HL-60/S4 (cell line): ENCODE data around the gene TEX11.
"Not testable (repeated sequence)": the region's sequence is repeated elsewhere in the genome, so short reads cannot be mapped to it uniquely, and the experiment has no call there.

Source experiments
- in situ Hi-C: fragments of 300-500 bp; cut with MboI; formaldehyde crosslinking; loops from 2 replicates; pipeline ENCODE4 v1.14.3; 2022; ENCODE audit warnings: low sequenced_read_pairs

The TEX11 gene

DNA sequence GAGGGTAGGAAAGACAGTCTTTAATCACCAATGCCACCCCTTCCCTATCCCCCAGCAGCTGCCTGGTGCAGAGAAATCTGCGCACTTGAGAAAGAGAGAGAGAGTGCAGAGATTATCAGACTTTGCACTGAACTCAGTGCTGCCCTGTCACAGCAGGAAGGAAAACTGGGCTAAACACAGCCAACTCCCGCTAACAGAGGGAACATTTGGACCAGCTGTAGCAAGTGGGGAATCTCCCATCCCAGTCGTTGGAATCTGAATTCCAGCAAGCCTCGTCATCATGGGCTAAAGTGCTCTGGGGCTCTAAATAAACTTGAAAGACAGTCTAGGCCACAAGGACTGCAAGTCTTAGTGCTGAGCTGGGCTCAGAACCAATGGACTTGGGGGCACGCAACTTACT is 295.2 kb downstream of the TEX11 start:
- in situ Hi-C loops: no loop called here

DNA sequence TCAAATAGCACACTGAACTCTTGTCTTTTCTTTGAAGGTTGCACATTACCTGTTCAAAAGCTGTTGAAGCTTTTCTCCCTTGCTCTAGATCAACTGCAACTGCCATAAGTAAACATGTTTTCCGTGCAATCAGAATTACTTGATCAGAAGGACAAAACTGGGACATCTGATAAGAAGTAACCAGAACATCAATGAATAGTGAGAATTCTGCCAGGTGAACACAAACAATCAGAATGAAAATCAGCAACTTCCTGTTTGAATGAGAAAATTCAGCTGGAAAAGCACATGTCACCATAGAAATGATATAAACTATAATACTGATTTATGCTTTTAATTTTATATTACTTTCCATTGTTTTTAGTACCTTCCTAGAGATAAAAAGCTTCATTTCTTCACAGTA is 303.2 kb downstream of the TEX11 start:
- in situ Hi-C loops: no loop called here

DNA sequence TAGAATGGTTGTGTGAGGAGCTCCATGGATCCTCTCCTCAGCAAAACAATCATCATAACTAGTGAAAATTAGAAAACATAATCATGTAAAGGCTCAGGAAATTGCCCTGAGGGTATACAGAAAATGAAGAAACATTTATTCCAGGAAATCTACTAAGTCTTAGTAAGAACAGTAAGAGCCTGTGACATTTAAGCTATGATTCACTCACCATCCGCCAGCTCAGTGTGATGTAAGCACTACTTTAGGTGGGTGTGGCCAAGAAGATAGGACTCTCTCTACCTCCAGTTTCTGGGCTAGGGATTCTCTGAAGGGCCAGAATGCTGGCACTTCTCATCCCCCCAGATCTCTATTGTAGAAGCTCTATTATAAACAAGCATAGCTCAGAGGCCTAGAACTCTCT is 316.4 kb downstream of the TEX11 start:
- in situ Hi-C loops: no loop called here

DNA sequence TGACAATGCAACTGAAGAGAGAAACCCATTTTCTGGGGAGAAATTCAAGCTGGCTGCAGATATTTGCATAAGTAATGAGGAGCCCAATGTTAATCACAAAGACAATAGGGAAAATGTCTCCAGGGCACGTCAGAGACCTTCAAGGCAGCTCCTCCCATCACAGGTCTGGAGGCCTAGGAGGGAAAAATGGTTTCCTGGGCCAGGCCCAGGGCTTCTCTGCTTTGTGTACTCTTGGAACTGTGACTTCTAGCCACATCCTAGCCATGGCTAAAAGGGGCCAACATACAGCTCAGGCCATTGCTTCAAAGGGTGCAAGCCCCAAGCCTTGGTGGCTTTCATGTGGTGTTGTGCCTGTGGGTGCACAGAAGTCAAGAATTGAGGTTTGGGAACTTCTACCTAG is 321.4 kb downstream of the TEX11 start:
- in situ Hi-C loops: not testable (repeated sequence)

DNA sequence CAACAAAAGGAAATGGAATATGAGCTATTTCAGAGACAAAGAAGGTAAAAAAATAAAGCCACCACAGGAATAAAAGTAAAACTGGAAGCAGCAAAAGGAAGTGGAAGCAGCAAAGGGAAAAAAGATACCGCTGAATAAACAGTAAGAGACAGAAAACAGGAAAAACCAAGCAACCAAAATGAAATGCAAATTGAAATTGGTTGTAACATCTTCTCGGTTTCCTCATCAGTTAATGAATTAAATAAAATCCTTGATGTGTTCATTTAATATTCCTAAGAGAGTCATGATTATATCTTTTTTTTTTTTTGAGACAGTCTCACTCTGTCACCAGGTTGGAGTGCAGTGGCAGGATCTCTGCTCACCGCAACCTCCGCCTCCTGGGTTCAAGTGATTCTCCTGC is 331.1 kb downstream of the TEX11 start:
- in situ Hi-C loops: no loop called here

DNA sequence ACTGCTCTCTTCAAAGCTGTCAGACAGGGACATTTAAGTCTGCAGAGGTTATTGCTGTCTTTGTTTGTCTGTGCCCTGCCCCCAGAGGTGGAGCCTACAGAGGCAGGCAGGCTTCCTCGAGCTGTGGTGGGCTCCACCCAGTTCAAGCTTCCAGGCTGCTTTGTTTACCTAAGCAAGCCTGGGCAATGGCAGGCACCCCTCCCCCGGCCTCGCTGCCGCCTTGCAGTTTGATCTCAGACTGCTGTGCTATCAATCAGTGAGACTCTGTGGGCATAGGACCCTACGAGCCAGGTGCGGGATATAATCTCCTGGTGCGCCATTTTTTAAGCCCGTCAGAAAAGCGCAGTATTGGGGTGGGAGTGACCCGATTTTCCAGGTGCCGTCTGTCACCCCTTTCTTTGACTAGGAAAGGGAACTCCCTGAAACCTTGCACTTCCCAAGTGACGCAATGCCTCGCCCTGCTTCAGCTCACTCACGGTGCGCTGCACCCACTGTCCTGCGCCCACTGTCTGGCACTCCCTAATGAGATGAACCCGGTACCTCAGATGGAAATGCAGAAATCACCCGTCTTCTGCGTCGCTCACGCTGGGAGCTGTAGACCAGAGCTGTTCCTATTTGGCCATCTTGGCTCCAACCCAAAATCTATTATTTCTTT is 338.5 kb downstream of the TEX11 start:
- in situ Hi-C loops: not testable (repeated sequence)

DNA sequence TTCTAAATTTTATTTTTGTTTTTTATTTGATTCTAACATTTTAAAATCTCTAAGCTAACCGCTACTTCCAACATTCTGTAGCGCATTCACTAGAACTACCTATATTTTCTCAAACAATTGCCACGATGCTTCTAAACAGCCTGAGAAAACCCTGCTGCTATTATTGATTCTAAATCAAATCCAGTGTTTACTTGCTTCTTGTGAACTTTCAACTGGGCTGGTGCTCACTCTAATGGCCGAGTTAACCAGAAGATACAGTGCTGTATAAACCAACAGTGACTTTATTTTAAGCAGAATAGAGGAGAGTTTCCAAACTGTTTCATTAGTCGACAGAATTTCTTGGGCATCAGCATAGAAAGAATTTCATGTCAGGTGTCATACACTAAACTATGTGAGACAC is 353.6 kb downstream of the TEX11 start:
- in situ Hi-C loops: no loop called here

DNA sequence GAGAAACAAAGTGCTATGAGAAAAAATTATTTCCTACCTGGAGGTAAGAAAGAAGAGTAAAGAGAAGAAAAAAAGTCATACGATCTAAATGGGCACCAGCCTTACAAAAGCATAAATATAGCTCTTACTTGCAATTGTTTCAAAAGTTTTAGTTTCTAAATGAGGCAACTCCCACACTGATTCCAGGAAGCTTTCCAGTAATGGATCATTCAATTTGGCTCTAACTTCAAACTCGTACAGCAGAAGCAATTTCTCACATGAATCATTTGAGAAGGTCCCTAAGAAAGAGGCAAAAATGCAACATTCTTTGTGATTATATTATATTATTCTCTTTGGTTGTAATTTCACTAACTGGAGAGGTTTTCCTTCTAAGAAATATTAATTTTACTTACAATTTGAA is 354.0 kb downstream of the TEX11 start:
- in situ Hi-C loops: no loop called here

DNA sequence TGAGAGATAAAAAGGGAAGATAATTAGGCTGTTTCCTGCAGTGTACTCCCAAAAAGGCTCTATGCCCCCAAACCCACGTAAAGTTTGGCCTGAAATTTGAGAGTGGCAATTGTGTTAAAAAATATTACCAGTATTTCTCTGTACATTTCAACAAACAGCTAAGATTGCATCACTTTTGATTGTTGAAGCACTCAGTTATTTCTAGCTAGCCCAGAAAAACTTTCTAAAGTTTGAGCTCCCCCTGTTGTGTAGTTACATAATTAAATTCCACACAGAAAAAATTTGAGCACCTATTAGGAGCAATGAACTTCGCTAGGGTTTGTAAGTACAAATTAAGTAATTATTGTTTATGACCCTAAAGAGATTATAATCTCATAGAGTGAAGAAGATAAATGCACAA is 354.4 kb downstream of the TEX11 start:
- in situ Hi-C loops: no loop called here

DNA sequence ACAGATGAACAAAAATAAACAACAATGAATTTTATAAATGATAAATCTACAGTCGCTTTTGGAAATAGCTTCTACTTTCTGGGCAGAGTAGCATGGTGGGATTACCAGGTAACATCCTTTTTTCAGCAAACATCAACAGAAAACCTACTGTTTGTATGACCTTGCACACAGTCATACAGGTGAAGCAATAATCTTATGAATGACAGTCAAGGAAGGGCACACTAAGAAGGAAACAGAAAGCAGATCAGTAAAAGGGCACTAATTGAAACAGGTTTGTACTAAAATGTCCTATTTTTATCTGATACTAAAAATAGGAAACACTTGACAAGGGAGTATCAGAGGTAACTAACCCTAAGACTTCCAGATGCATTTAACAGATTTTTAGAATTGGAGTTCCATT is 355.0 kb downstream of the TEX11 start:
- in situ Hi-C loops: no loop called here

DNA sequence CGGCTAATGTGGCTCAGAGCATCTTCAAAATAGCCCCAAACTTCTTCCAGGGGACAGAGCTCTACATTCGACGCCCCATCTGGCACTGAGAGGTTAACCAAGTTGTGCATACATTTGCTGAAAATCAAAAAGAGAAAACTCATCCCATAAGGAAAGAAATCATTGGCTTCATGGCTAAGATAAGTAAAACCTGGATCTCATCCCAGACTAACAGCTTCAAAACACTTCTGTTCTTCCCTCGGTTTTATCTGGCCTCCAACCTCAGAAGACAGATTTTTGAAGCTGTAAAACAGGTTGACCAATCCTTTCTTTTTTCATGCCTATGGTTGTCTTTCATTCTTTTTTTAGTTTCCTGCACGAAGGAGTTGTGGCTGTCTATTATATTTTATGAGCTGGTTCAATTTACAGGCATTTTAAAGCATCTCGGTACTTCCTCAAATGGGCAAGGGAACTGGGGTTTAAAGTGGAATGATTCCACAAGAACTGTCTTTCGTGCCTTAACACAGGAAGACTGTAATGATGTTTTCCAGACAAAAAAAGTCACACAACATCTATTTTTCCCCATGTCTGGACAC is 356.3 kb downstream of the TEX11 start:
- in situ Hi-C loops: no loop called here

DNA sequence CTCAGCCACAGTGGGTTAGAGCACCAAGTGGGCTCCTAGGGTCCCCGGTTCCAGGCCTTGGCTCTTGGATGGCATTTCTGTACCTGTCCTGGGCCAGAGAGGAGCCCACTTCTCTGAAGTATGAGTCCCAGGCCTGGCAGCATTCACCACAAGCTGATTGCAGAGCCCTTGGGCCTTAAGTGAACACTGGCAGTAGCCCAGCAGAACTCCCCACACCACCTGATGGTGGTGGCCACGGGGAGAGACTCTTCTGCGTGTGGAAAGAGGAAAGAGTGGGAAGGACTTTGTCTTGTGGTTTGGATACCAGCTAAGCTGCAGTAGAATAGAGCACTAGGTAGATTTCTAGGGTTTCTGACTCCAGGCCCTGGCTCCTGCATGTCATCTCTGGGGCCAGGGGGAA is 359.1 kb downstream of the TEX11 start:
- in situ Hi-C loops: no loop called here

DNA sequence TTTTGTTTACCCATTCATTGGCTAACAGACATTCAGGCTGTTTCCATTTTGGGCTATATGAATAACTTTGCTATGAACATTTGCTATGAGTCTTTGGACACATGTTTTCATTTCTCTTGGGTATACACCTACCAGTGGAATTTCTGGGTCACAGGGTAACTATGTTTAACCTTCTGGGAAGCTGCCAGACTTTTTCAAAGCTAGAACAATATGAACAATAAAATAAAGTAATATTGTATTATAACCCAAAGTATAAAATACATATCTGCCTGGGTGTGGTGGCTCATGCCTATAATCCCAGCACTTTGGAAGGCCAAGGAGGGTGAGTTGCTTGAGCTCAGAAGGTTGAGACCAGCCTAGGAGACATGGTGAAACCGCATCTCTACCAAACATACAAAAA is 373.3 kb downstream of the TEX11 start:
- in situ Hi-C loops: no loop called here

DNA sequence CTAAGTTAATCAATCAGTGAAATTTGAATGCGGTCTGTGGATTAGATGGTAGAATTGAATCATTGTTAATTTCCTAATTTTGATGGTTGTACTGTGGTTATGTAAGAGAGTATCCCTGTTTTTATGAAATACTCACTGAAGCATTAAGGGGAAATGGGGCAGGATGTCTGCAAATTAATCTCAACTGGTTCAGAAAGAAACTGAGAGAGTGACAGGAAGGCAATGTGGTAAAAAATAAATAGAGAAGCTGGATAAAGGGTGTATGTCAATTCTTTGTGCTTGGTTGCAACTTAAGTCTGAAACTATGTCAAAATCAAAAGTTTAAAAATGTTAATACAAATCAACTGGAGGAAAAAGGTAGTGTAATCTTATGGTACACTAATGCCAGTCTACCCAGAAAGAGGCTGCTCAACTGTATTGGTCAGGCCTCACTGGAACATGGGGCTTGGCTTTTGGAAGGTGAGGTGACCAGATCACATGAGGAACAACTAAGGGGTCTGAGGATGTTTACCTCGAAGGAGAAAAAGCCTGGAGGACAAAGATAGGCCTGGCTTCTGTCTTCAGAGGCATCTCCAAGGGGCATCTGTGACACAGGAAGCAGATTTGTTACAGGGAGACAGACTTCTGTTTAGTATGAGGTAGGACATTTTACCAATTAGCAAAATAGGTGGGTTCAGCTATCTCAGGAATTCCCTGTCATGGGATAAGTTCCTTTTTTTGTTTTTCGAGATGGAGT is 380.7 kb downstream of the TEX11 start:
- in situ Hi-C loops: no loop called here

DNA sequence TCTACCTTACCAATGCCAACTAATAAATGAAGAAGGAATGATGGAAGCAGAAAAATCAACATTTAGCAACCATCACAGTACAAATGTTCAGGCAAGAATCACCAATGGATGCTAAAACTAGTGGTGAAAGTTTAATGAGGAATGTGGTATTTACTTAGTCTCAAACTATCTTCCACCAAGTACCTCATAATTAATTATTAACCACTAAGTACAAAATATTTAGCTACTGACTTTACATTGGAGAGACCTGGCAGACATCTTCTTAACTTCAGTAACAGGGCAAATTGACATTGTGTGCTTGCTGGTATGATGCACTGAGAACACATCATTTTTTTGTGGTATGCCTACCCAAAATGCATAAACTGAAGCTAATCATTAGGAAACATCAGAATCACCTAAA is 381.5 kb downstream of the TEX11 start:
- in situ Hi-C loops: no loop called here

DNA sequence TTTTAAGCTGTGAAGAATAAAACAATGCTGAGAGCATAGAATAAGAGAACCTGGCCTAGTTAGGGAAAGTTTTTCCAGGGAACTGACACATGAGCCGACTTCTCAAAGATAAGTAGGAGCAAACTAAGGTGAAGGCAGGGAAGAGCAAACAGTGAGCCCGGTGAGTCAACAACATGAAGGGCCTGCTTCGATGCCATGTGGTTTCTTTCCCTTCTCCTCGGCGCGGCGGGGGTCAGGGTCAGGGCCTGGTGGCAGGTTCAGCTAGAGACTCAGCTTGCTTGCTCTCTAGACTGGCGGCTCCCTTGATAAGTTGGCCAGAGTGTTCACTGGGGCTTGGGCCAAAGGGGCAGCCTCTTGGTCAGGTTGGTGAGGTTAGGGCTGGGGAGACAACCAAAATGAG is 382.8 kb downstream of the TEX11 start:
- in situ Hi-C loops: no loop called here

DNA sequence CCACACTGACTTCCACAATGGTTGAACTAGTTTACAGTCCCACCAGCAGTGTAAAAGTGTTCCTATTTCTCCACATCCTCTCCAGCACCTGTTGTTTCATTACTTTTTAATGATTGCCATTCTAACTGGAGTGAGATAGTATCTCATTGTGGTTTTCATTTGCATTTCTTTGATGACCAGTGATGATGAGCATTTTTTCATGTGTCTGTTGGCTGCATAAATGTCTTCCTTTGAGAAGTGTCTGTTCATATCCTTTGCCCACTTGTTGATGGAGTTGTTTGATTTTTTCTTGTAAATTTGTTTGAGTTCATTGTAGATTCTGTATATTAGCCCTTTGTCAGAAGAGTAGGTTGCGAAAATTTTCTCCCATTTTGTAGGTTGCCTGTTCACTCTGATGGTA is 392.8 kb downstream of the TEX11 start:
- in situ Hi-C loops: not testable (repeated sequence)

DNA sequence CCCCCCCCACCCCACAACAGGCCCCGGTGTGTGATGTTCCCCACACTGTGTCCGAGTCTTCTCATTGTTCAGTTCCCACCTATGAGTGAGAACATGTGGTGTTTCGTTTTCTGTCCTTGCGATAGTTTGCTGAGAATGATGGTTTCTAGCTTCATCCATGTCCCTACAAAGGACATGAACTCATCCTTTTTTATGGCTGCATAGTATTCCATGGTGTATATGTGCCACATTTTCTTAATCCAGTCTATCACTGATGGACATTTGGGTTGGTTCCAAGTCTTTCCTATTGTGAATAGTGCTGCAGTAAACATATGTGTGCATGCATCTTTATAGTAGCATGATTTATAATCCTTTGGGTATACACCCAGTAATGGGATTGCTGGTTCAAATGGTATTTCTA is 393.2 kb downstream of the TEX11 start:
- in situ Hi-C loops: not testable (repeated sequence)

DNA sequence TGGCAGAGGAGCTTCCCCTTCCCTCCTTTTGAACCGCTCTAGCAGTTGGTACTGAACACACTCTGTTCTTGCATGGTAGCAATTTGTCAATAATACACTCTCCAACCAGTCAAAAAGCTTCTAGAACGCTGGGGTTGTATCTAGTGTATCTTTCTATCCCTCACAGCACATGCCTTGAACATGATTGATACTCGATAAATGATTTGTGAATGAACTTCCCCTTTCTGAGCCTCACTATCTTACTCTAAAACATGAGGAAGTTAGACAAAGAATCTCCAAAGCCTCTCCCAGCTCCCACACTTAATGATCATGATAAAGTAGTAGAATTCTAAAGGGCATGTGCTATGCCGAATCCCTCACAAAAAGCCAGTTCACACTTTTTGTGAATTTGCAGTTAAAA is 399.4 kb downstream of the TEX11 start:
- in situ Hi-C loops: no loop called here

DNA sequence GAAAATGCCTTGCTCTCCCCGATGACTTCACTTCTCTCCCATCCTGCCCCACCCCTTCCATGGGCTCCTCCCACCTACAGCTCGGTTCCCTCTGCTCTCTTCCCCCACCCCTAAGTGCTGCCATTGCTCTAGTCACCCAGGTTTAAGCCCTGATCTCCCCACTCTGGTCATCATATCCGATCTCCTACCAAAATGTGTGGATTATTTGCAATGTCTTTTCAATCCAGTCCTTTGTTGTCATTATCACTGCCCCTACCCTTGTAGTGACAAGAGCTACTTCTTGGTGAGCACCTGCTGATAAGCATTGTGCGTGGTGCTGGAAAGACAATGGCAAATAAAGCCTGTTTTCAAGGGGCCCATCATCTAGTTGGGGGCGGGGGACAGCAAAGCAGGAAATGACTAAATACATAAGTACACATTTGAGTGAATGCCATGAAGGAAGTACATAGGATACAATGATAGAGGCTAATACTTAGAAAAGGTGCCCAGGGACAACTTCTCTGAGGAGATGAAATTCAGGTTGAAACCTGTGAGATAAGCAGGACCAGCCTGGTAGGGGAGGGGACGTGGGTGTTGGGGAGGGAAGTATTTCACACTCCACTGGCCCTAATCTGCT is 400.1 kb downstream of the TEX11 start:
- in situ Hi-C loops: no loop called here

DNA sequence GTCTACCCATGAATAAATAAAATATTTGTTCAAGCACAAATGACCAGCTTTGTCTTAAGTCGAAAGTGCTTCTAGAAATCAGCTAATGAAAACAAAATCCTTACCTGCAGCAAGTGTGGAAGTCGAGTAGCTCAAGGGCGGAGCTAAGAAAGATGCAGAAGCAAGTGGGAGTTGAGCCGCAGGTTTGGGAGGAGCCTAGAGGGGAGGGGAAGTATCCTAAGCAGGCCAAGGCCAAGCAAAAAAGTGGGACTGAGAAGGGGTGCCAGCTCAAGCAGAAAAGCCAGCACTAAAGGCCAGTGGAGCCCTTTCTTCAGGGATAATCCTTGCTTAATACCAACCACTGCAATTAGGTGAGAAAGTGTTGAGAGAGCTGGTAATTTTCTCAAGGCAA is 403.1 kb downstream of the TEX11 start:
- in situ Hi-C loops: no loop called here
